GM19397 (cell line): ENCODE results near the gene PLEKHA7.
"Not testable (repeated sequence)": the region's sequence is repeated elsewhere in the genome, so short reads cannot be mapped to it uniquely, and the experiment has no call there.

Experiments used
- ATAC-seq: cut with Tn5 transposase; IDR thresholded peaks from one replicate; pipeline ENCODE4 v1.9.1; 2021; ENCODE audit warnings: mild to moderate bottlenecking, moderate library complexity; ENCODE audit not compliant: unreplicated experiment

The PLEKHA7 gene

GRCh38 chr11:16917941-16918340 lies 96.3 kb downstream of the PLEKHA7 start:
- ATAC-seq, result no peak

GRCh38 chr11:16912692-16913111 lies 101.5 kb downstream of the PLEKHA7 start:
- no peak for ATAC-seq

- ATAC-seq, result no peak
These were observed 102.6 kb downstream of the PLEKHA7 start for GRCh38 chr11:16911658-16912057.

- no peak for ATAC-seq
These were observed 103.0 kb downstream of the PLEKHA7 start for GRCh38 chr11:16911186-16911585.

GRCh38 chr11:16909359-16910035 lies 104.7 kb downstream of the PLEKHA7 start:
- peak; percentile 66 for ATAC-seq

GRCh38 chr11:16905375-16905774 lies 108.8 kb downstream of the PLEKHA7 start:
- ATAC-seq, result no peak

- not testable (repeated sequence) for ATAC-seq
These were observed 109.5 kb downstream of the PLEKHA7 start for GRCh38 chr11:16904761-16905160.

- peak; percentile 53 for ATAC-seq
These were observed 111.3 kb downstream of the PLEKHA7 start for GRCh38 chr11:16902781-16903378.

- peak; percentile 77 for ATAC-seq
These were observed 112.0 kb downstream of the PLEKHA7 start for GRCh38 chr11:16902182-16902581.

- ATAC-seq, result no peak
These were observed 113.7 kb downstream of the PLEKHA7 start for GRCh38 chr11:16900491-16900890.

GRCh38 chr11:16899708-16900303 lies 114.4 kb downstream of the PLEKHA7 start:
- ATAC-seq, result no peak

GRCh38 chr11:16898274-16898985 lies 115.8 kb downstream of the PLEKHA7 start:
- ATAC-seq, result no peak

GRCh38 chr11:16897470-16898061 lies 116.6 kb downstream of the PLEKHA7 start:
- no peak for ATAC-seq

GRCh38 chr11:16896729-16897469 lies 117.3 kb downstream of the PLEKHA7 start:
- ATAC-seq, result no peak

- no peak for ATAC-seq
These were observed 118.9 kb downstream of the PLEKHA7 start for GRCh38 chr11:16895306-16895705.

GRCh38 chr11:16893456-16894066 lies 120.7 kb downstream of the PLEKHA7 start:
- no peak for ATAC-seq

- no peak for ATAC-seq
These were observed 122.2 kb downstream of the PLEKHA7 start for GRCh38 chr11:16891964-16892363.

GRCh38 chr11:16891165-16891564 lies 123.0 kb downstream of the PLEKHA7 start:
- ATAC-seq, result no peak

GRCh38 chr11:16890442-16890841 lies 123.8 kb downstream of the PLEKHA7 start:
- ATAC-seq, result no peak

GRCh38 chr11:16889905-16890304 lies 124.3 kb downstream of the PLEKHA7 start:
- no peak for ATAC-seq
